Measurements from ENCODE around the gene PSMF1. TPM values are rescaled to one million over a fixed set of nuclear protein-coding genes. Genes with fewer than 3 reads are reported as not detected.

PSMF1 gene
- total RNA-seq, 1 donor from 2014 or later = 131 TPM

DNA sequence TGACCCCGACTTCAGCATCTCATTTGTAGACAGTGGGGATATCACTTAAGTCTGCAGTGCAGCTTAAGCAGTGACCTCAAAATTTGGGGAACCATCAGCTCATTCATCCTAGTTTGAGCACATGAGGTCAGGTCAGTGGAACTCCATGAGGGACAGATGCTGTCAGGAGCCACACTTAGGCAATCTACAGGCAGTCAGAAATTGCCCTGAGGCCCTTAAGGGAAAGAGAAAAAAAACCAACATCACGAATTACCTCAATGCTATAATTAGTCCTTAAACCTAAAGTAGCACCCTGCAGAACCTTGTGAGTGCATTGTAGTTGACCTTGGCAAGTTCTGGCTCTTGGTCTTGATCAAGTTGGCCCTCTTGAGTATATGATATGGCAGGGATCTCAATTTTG, 45.3 kb downstream of the PSMF1 start:
- Histone ChIP-seq H3K27ac (no peak overlapping the region), H3K36me3 (peaks cover 91% of the 10 kb centered on the region), H3K4me3 (no peak overlapping the region), H3K27me3 (ENCODE audit: low read depth) (no peaks in the 10 kb centered on the region), H3K4me1 (no peaks in the 10 kb centered on the region), H3K9me3 (no peaks in the 10 kb centered on the region)
- ATAC-seq (no peak), DNase-seq (no peak)
- TF ChIP-seq, protein P1, sequence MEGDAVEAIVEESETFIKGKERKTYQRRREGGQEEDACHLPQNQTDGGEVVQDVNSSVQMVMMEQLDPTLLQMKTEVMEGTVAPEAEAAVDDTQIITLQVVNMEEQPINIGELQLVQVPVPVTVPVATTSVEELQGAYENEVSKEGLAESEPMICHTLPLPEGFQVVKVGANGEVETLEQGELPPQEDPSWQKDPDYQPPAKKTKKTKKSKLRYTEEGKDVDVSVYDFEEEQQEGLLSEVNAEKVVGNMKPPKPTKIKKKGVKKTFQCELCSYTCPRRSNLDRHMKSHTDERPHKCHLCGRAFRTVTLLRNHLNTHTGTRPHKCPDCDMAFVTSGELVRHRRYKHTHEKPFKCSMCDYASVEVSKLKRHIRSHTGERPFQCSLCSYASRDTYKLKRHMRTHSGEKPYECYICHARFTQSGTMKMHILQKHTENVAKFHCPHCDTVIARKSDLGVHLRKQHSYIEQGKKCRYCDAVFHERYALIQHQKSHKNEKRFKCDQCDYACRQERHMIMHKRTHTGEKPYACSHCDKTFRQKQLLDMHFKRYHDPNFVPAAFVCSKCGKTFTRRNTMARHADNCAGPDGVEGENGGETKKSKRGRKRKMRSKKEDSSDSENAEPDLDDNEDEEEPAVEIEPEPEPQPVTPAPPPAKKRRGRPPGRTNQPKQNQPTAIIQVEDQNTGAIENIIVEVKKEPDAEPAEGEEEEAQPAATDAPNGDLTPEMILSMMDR (IDR thresholded peaks at IDR 0.05) = no peak
- intact Hi-C loops (cut with DNase I) = no loop called here

DNA sequence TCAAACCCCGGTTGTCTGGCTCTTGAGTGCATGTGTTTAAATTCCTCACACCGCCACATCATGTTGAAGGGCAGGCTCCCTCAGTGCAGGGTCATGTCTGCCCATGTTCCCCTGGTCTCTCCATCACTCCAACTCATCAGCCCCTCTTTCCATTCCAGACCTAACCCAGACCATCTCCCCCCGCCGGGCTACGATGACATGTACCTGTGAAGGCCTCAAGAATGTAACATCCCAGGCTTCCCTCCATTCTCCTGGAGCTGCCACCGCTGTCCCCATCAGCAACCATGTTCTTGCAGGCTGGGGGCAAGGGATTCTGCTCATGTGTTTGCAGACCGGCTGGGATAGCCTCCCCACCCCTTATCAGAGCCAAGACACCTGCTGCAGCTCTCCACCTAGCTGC, 46.5 kb downstream of the PSMF1 start:
- Histone ChIP-seq H3K27me3 (ENCODE audit: low read depth) (no peaks in the 10 kb centered on the region), H3K4me3 (no peak overlapping the region), H3K9me3 (no peaks in the 10 kb centered on the region), H3K4me1 (no peaks in the 10 kb centered on the region), H3K27ac (no peak overlapping the region), H3K36me3 (peaks cover 97% of the 10 kb centered on the region)
- TF ChIP-seq, protein P1 (IDR thresholded peaks at IDR 0.05) = no peak
- DNase-seq = no peak
- ATAC-seq = no peak
- intact Hi-C loops (cut with DNase I) = no loop called here

DNA sequence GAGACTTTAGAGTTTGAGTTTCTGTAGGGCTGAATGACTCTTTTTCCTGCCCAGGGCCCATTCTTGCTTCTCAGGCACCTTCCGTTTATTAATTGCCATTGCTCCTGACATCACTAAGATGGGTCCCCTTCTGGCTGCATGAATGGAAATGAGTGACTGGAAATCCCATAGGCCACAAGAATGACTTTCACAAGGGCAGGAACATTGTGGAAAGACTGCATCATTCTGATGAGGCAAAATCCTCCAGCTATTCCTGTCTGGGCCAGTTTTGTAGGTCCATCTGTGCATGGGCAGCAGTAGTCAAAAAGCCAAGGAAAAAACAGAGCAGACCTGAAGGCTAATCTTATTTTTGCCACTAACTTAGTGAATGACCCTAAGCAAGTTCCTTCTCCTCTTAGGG, 47.1 kb downstream of the PSMF1 start:
- Histone ChIP-seq H3K4me1 (no peaks in the 10 kb centered on the region), H3K27me3 (ENCODE audit: low read depth) (no peaks in the 10 kb centered on the region), H3K27ac (no peak overlapping the region), H3K4me3 (no peak overlapping the region), H3K36me3 (peaks cover 97% of the 10 kb centered on the region), H3K9me3 (no peaks in the 10 kb centered on the region)
- TF ChIP-seq, protein P1 (IDR thresholded peaks at IDR 0.05) = no peak
- intact Hi-C loops (cut with DNase I) = no loop called here
- ATAC-seq (no peak), DNase-seq (no peak)

DNA sequence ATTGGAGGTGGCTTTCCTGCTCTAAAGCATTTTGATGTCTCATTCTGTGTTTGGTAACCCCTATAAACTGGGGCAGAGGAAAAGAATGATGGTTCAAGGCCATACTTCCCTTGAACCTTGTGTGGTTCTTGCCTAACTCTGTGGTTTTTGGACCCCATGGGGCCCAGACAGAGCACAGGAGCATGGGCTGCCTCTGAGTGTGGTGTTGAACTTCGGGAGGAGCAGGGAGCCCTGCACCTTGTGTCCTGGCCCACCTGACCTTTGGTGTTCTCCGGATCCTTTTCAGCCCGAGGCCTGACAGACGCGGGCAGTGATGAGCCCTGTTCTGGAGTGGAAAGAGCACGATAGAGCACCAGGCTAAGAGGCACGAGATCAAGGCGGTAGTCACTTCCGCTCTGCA, 47.5 kb downstream of the PSMF1 start:
- Histone ChIP-seq H3K27me3 (ENCODE audit: low read depth) (no peaks in the 10 kb centered on the region), H3K27ac (no peak overlapping the region), H3K4me3 (no peak overlapping the region), H3K4me1 (no peaks in the 10 kb centered on the region), H3K36me3 (peaks cover 97% of the 10 kb centered on the region), H3K9me3 (no peaks in the 10 kb centered on the region)
- intact Hi-C loops (cut with DNase I) = no loop called here
- DNase-seq (no peak), ATAC-seq (no peak)
- TF ChIP-seq, protein P1 (IDR thresholded peaks at IDR 0.05) = no peak

DNA sequence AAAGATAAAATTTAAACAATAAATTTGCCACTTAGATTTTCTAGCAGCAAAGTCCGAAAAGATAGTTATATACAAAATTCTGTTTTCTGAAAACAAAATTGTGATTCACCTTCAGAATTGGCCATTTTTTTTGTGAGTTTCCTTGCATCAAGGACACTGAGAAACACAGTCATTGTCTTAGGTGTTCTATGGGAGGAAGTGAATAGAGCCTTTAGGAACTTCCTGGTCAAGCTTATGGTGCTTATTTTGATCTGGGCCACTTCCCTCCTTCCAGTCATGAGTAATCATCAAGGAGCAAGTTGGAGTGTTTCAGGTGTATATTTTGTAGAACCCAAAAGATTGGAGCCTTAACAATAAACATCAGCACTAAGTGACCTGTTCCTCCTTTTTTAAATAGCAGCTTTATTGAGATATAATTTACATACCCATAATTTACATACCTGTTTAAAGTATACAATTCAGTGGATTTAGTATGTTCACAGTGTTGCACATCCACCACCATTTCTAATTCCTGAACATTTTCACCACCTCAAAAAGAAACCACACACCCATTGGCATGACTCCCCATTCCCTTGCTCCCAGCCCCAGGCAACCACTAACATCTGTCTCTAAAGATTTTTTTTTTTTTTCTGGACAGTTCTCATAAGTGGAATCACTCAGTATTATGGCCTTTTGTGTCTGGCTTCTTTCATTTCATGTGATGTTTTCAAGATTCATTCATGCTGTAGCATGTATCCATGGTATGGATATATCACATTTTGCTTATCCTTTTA, 48.7 kb downstream of the PSMF1 start:
- no peaks in the 10 kb centered on the region for H3K9me3 ChIP-seq
- H3K4me3 ChIP-seq = no peak overlapping the region
- H3K36me3 ChIP-seq = peaks cover 92% of the 10 kb centered on the region
- ATAC-seq = no peak
- no peak for DNase-seq
- no peak overlapping the region for H3K27ac ChIP-seq
- no peaks in the 10 kb centered on the region for H3K4me1 ChIP-seq
- intact Hi-C loops (cut with DNase I) = no loop called here
- H3K27me3 ChIP-seq (ENCODE audit: low read depth) = no peaks in the 10 kb centered on the region
- TF ChIP-seq, protein P1 (IDR thresholded peaks at IDR 0.05) = no peak
